Suprapubic skin (tissue), 4 donors: ENCODE measurements around the gene KIF6. TPM values are rescaled to one million over a fixed set of nuclear protein-coding genes. Genes with fewer than 3 reads are reported as not detected.

Experiments
- DNase-seq, 2 donors: peaks; one replicate each; pipeline ENCODE4 v3.0.0-alpha.2; 2019; ENCODE audit warnings: low spot score in 2 of 2
- H3K27ac ChIP-seq: fragments of 200-600 bp; sonication (generic); one replicate; pipeline ENCODE4 v1.5.1; 2019
- H3K27me3 ChIP-seq: fragments of 200-600 bp; sonication (generic); one replicate; pipeline ENCODE4 v1.5.1; 2019
- H3K36me3 ChIP-seq: fragments of 200-600 bp; sonication (generic); one replicate; pipeline ENCODE4 v1.5.1; 2019
- H3K4me1 ChIP-seq: fragments of 200-600 bp; sonication (generic); one replicate; pipeline ENCODE4 v1.5.1; 2019
- H3K4me3 ChIP-seq: fragments of 200-600 bp; sonication (generic); one replicate; pipeline ENCODE4 v1.5.1; 2019; ENCODE audit warnings: mild to moderate bottlenecking
- H3K9me3 ChIP-seq: fragments of 200-600 bp; sonication (generic); one replicate; pipeline ENCODE4 v1.5.1; 2019
- EP300 ChIP-seq: sonication (generic); formaldehyde crosslinking; IDR thresholded peaks from one replicate; pipeline ENCODE4 v1.6.1; 2017; ENCODE audit warnings: antibody characterized with exemption
- POLR2A ChIP-seq, 2 donors: fragments of 450-650 bp; IDR thresholded peaks; one replicate each; pipeline ENCODE4 v1.6.1; 2017; ENCODE audit warnings: antibody characterized with exemption in 2 of 2, mild to moderate bottlenecking in 2 of 2, moderate library complexity in 2 of 2
- POLR2AphosphoS5 ChIP-seq, 3 donors: sonication (generic); formaldehyde crosslinking; IDR thresholded peaks; one replicate each; pipeline ENCODE4 v1.6.1; 2017; ENCODE audit warnings: antibody characterized with exemption in 3 of 3
- WGBS: methylation state at CpG from one replicate; pipeline ENCODE4 v1.1.5; 2018; 5-methylcytosine and 5-hydroxymethylcytosine counted together
- total RNA-seq, 4 donors: library from RNA; depleted of rRNA; stranded (reverse); fragments of >200 nt; gene quantifications; one replicate each; pipeline ENCODE4 v1.1.0, GENCODE V29; 2016
- TF ChIP-seq, protein P1 (sequence below), 2 donors: fragments of 200-600 bp in 1 of 2; fragments of 450-650 bp in 1 of 2; sonication (generic) in 1 of 2; IDR thresholded peaks; one replicate each; pipeline ENCODE4 v1.5.1; 2016 to 2019; ENCODE audit warnings: antibody characterized with exemption in 2 of 2, mild to moderate bottlenecking in 1 of 2, moderate library complexity in 1 of 2

Gene KIF6
- total RNA-seq, 4 donors from 2014 or later = 0.18 to 1.1 TPM; not detected in 2

- Histone ChIP-seq H3K36me3 (no peaks in the 10 kb centered on the region), H3K27me3 (no peaks in the 10 kb centered on the region), H3K4me1 (no peaks in the 10 kb centered on the region), H3K27ac (no peak overlapping the region), H3K4me3 (no peak overlapping the region), H3K9me3 (no peaks in the 10 kb centered on the region)
- WGBS = 53% methylated on average over 7 of the region's 9 CpGs
- TF ChIP-seq, protein P1, sequence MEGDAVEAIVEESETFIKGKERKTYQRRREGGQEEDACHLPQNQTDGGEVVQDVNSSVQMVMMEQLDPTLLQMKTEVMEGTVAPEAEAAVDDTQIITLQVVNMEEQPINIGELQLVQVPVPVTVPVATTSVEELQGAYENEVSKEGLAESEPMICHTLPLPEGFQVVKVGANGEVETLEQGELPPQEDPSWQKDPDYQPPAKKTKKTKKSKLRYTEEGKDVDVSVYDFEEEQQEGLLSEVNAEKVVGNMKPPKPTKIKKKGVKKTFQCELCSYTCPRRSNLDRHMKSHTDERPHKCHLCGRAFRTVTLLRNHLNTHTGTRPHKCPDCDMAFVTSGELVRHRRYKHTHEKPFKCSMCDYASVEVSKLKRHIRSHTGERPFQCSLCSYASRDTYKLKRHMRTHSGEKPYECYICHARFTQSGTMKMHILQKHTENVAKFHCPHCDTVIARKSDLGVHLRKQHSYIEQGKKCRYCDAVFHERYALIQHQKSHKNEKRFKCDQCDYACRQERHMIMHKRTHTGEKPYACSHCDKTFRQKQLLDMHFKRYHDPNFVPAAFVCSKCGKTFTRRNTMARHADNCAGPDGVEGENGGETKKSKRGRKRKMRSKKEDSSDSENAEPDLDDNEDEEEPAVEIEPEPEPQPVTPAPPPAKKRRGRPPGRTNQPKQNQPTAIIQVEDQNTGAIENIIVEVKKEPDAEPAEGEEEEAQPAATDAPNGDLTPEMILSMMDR (IDR thresholded peaks at IDR 0.05) = peak; percentile 58 to 90
- no peak for TF ChIP-seq POLR2AphosphoS5 (IDR thresholded peaks at IDR 0.05)
- TF ChIP-seq POLR2A (IDR thresholded peaks at IDR 0.05) = no peak
- TF ChIP-seq EP300 = no peak
- no peak for DNase-seq
Measured at GRCh38 chr6:39347906-39348585, 377.2 kb downstream of the KIF6 start.

DNA sequence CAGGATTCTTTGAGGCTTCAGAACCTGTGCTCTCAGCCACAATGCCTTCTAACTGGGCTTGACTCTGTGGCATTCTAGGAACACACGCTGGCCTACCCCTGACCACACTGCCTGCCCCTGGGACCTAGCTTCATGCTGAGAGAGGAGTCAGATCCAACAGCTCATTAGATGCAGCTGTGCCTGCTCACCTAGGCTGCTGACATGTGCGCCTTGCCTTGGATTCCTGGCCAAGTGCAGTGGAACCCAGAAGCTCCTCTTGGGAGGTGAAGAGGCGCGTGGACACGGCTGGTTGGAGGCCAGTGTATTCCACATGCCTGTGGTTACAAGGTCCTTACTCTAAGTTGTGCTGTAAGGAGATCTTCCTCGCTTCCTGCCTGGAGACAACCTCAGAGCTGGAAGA is 378.0 kb downstream of the KIF6 start:
- no peak for DNase-seq
- Histone ChIP-seq H3K27ac (no peak overlapping the region), H3K4me1 (no peaks in the 10 kb centered on the region), H3K9me3 (no peaks in the 10 kb centered on the region), H3K27me3 (no peaks in the 10 kb centered on the region), H3K36me3 (no peaks in the 10 kb centered on the region), H3K4me3 (no peak overlapping the region)
- 79% methylated on average over 5 of the region's 6 CpGs for WGBS
- no peak for TF ChIP-seq EP300
- no peak for TF ChIP-seq POLR2AphosphoS5 (IDR thresholded peaks at IDR 0.05)
- no peak for TF ChIP-seq POLR2A (IDR thresholded peaks at IDR 0.05)
- TF ChIP-seq, protein P1 (IDR thresholded peaks at IDR 0.05) = no peak

- H3K36me3 ChIP-seq = no peaks in the 10 kb centered on the region
- no peak overlapping the region for H3K27ac ChIP-seq
- H3K4me3 ChIP-seq = no peak overlapping the region
- TF ChIP-seq EP300 (no peak), POLR2A (IDR thresholded peaks at IDR 0.05) (no peak), POLR2AphosphoS5 (IDR thresholded peaks at IDR 0.05) (no peak)
- TF ChIP-seq, protein P1 (IDR thresholded peaks at IDR 0.05) = no peak
- DNase-seq = no peak
- H3K4me1 ChIP-seq = peaks cover 2% of the 10 kb centered on the region
- H3K27me3 ChIP-seq = no peaks in the 10 kb centered on the region
- no peaks in the 10 kb centered on the region for H3K9me3 ChIP-seq
- WGBS = 86% methylated on average over 7 of the region's 7 CpGs
Measured at GRCh38 chr6:39344821-39345280, 380.4 kb downstream of the KIF6 start.

DNA sequence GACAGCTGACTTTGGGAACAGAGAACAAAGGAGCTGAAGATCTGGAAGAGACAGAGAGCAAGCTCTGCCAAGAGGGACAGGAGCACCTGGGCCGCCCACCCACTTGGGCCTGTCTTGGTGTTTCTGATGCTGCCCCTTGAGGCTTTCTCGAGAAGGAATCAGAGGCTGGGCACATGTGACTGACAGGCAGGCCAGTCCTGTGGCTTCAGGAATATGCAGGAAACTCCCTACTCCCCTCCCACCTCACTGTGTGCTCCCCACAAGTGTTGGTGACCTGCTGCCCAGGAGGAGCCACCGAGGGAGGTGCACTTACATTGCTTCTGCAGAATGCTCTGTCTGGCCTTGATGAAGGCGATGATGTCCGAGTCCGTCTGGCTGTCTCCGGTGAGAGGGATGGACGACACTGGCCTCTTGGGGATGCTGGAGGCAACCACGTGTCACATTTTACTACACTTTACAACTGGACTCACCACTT is 381.8 kb downstream of the KIF6 start:
- no peaks in the 10 kb centered on the region for H3K36me3 ChIP-seq
- H3K4me3 ChIP-seq = no peak overlapping the region
- no peaks in the 10 kb centered on the region for H3K27me3 ChIP-seq
- TF ChIP-seq POLR2A (IDR thresholded peaks at IDR 0.05) (no peak), POLR2AphosphoS5 (IDR thresholded peaks at IDR 0.05) (no peak), EP300 (no peak)
- TF ChIP-seq, protein P1 (IDR thresholded peaks at IDR 0.05) = no peak
- peaks cover 11% of the 10 kb centered on the region for H3K4me1 ChIP-seq
- no peak overlapping the region for H3K27ac ChIP-seq
- 87% methylated on average over 9 of the region's 9 CpGs for WGBS
- DNase-seq = no peak
- H3K9me3 ChIP-seq = no peaks in the 10 kb centered on the region

DNA sequence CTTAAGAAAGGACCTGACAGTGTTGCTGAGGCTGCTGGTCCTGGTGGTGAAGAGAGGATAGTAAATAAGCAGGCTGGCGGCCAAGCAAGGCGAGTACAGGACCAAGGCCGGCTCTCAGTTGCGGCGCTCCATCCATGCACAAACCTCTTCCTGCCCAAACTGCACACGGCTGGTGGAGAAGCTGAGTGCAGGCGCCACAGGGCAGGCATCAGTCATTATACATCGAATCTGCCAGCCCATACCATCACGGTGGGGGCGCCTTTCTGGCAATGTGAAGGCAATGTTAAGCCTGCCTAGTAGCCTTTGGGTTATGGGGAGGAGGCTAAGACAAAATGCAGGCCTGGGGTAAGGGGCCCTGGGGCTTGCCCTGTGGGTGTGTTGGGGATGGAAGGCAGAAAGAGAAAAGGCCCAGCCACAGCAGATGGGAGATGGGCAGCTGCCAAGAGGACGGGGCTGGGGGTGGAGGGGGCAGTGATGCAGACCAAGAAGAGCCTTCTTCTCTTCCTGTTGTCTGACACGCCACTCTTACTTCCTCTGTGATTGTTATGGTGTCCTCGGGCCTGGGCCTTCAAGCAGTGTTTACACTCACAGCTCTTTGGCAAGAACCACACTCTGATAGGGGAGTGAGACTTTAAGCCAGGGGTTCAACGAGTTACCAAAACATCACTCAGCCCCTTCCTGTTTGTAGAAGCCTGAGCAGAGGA is 382.4 kb downstream of the KIF6 start:
- 69% methylated on average over 13 of the region's 14 CpGs for WGBS
- no peak overlapping the region for H3K27ac ChIP-seq
- H3K4me3 ChIP-seq = no peak overlapping the region
- no peaks in the 10 kb centered on the region for H3K27me3 ChIP-seq
- no peaks in the 10 kb centered on the region for H3K9me3 ChIP-seq
- TF ChIP-seq POLR2A (IDR thresholded peaks at IDR 0.05) (no peak), EP300 (no peak), POLR2AphosphoS5 (IDR thresholded peaks at IDR 0.05) (no peak)
- TF ChIP-seq, protein P1 (IDR thresholded peaks at IDR 0.05) = no peak
- no peak for DNase-seq
- no peaks in the 10 kb centered on the region for H3K36me3 ChIP-seq
- H3K4me1 ChIP-seq = peaks cover 11% of the 10 kb centered on the region
